Natural killer cell (primary cell): ENCODE measurements around the gene ARMC9. TPM values are rescaled to one million over a fixed set of nuclear protein-coding genes. Genes with fewer than 3 reads are reported as not detected.

Experiments
- ATAC-seq, 3 donors: fragments of 150-1000 bp in 2 of 3; fragments of 200-7000 bp in 1 of 3; cut with Tn5 transposase; 1 replicate in 1 of 3; 2 replicates in 2 of 3; pipeline ENCODE4 v1.10.0; 2021; ENCODE audit warnings: mild to moderate bottlenecking in 2 of 3, moderate library complexity in 2 of 3
- DNase-seq, 2 donors: peaks; one replicate each; pipeline versions ENCODE4 v3.0.0 to v3.0.0-alpha.2; 2013 to 2021; ENCODE audit warnings: mixed read lengths in 1 of 2
- H3K27ac ChIP-seq: one replicate; pipeline ENCODE4 v1.5.1; 2013; ENCODE audit warnings: mild to moderate bottlenecking, low read length
- H3K27me3 ChIP-seq: one replicate; pipeline ENCODE4 v1.6.1; 2013; ENCODE audit warnings: low read length; ENCODE audit not compliant: control insufficient read depth, insufficient read depth
- H3K36me3 ChIP-seq: one replicate; pipeline ENCODE4 v1.6.1; 2013; ENCODE audit warnings: low read length; ENCODE audit not compliant: control insufficient read depth, insufficient read depth
- H3K4me1 ChIP-seq: one replicate; pipeline ENCODE4 v1.6.1; 2013; ENCODE audit warnings: low read length; ENCODE audit not compliant: control insufficient read depth, insufficient read depth
- H3K4me3 ChIP-seq: one replicate; pipeline ENCODE4 v1.5.1; 2013; ENCODE audit warnings: low read length
- H3K9me3 ChIP-seq: one replicate; pipeline ENCODE4 v1.6.1; 2013; ENCODE audit warnings: low read length; ENCODE audit not compliant: control insufficient read depth, insufficient read depth
- H3K27ac Mint-ChIP-seq, 2 donors: one replicate each; pipeline ENCODE4 v1.8.0; 2022; ENCODE audit warnings: mild to moderate bottlenecking in 2 of 2, mixed read lengths in 2 of 2, moderate library complexity in 1 of 2
- H3K27me3 Mint-ChIP-seq, 2 donors: one replicate each; pipeline ENCODE4 v1.8.0; 2022; ENCODE audit warnings: low read depth in 2 of 2, mixed read lengths in 2 of 2
- H3K36me3 Mint-ChIP-seq: one replicate; pipeline ENCODE4 v1.8.0; 2022; ENCODE audit warnings: mixed read lengths
- H3K4me1 Mint-ChIP-seq, 2 donors: one replicate each; pipeline ENCODE4 v1.8.0; 2022; ENCODE audit warnings: mixed read lengths in 2 of 2
- H3K4me3 Mint-ChIP-seq: one replicate; pipeline ENCODE4 v1.8.0; 2022; ENCODE audit warnings: mild to moderate bottlenecking, moderate library complexity, mixed read lengths
- H3K9me3 Mint-ChIP-seq, 2 donors: one replicate each; pipeline ENCODE4 v1.8.0; 2022; ENCODE audit warnings: mixed read lengths in 2 of 2
- CTCF ChIP-seq: fragments of 200-600 bp; IDR thresholded peaks from one replicate; pipeline ENCODE4 v1.8.0; 2022; ENCODE audit warnings: antibody characterized with exemption
- whole genome bisulfite sequencing: methylation state at CpG from one replicate; pipeline ENCODE4 v1.1.7; 2013; ENCODE audit warnings: missing lambda C conversion rate; ENCODE audit not compliant: insufficient coverage; 5-methylcytosine and 5-hydroxymethylcytosine counted together
- intact Hi-C: fragments of 100-400 bp; cut with micrococcal nuclease; formaldehyde crosslinking; loops from one replicate; pipeline ENCODE4 v1.14.2; 2022
- total RNA-seq, 4 donors: library from RNA; stranded (reverse); fragments of 120-200 nt in 1 of 4; gene quantifications; one replicate each; pipeline versions ENCODE4 v1.2.3 to v1.2.4, GENCODE V29; 2013 to 2022

Gene ARMC9
- total RNA-seq, 3 donors from 2014 or later (not counting 1 experiment from before 2014, with no cell fraction given) = 1.2 to 2.3 (median 2.0) TPM

GRCh38 chr2:231190531-231191197, 7.8 kb upstream of the ARMC9 start:
- no peak overlapping the region for H3K4me3 ChIP-seq
- Mint-ChIP-seq H3K27ac (no peak overlapping the region), H3K36me3 (no peaks in the 10 kb centered on the region), H3K4me3 (no peak overlapping the region), H3K9me3 (no peaks in the 10 kb centered on the region), H3K27me3 (peaks cover 6 to 26% of the 10 kb centered on the region in 2 donors), H3K4me1 (no peaks in the 10 kb centered on the region)
- H3K9me3 ChIP-seq = no peaks in the 10 kb centered on the region
- ATAC-seq = no peak
- intact Hi-C loops = no loop called here
- DNase-seq = no peak
- WGBS = 36% methylated on average over 42 of the region's 42 CpGs
- H3K36me3 ChIP-seq = no peaks in the 10 kb centered on the region
- H3K27me3 ChIP-seq = peaks cover 6% of the 10 kb centered on the region
- no peak for TF ChIP-seq CTCF
- no peaks in the 10 kb centered on the region for H3K4me1 ChIP-seq
- H3K27ac ChIP-seq = no peak overlapping the region

- no peak overlapping the region for H3K4me3 ChIP-seq
- no peak for ATAC-seq
- H3K27ac ChIP-seq = no peak overlapping the region
- no peak for DNase-seq
- H3K4me1 Mint-ChIP-seq = no peaks in the 10 kb centered on the region
- no peaks in the 10 kb centered on the region for H3K9me3 ChIP-seq
- peaks cover 6% of the 10 kb centered on the region for H3K27me3 ChIP-seq
- H3K27ac Mint-ChIP-seq = no peak overlapping the region
- no peaks in the 10 kb centered on the region for H3K36me3 ChIP-seq
- H3K4me1 ChIP-seq = no peaks in the 10 kb centered on the region
- H3K4me3 Mint-ChIP-seq = no peak overlapping the region
- 94% methylated on average over 16 of the region's 19 CpGs for WGBS
- intact Hi-C loops = no loop called here
- TF ChIP-seq CTCF = no peak
- peaks cover 6 to 26% of the 10 kb centered on the region in 2 donors for H3K27me3 Mint-ChIP-seq
- H3K36me3 Mint-ChIP-seq = no peaks in the 10 kb centered on the region
- no peaks in the 10 kb centered on the region for H3K9me3 Mint-ChIP-seq
These were observed 6.2 kb upstream of the ARMC9 start for GRCh38 chr2:231191896-231192872.

GRCh38 chr2:231193216-231193615, 5.2 kb upstream of the ARMC9 start:
- Mint-ChIP-seq H3K36me3 (no peaks in the 10 kb centered on the region), H3K9me3 (no peaks in the 10 kb centered on the region), H3K4me3 (no peak overlapping the region), H3K27ac (no peak overlapping the region), H3K4me1 (peaks cover 4 to 7% of the 10 kb centered on the region in 2 donors), H3K27me3 (peaks cover 6 to 26% of the 10 kb centered on the region in 2 donors)
- 100% methylated on average over 2 of the region's 3 CpGs for WGBS
- no peaks in the 10 kb centered on the region for H3K36me3 ChIP-seq
- DNase-seq (no peak), ATAC-seq (no peak)
- H3K9me3 ChIP-seq = no peaks in the 10 kb centered on the region
- no peak overlapping the region for H3K27ac ChIP-seq
- peaks cover 6% of the 10 kb centered on the region for H3K4me1 ChIP-seq
- no peak for TF ChIP-seq CTCF
- H3K27me3 ChIP-seq = peaks cover 6% of the 10 kb centered on the region
- H3K4me3 ChIP-seq = no peak overlapping the region
- intact Hi-C loops = no loop called here
